SU-DHL-6 (cell line): ENCODE results near the gene NOS1AP.

Experiments
- EZH2phosphoT487 ChIP-seq: fragments of 200-600 bp; sonication (generic), shearing (Covaris generic); conservative IDR thresholded peaks from 2 replicates; pipeline ENCODE4 v1.6.1; 2018; ENCODE audit warnings: mild to moderate bottlenecking, antibody characterized with exemption, low read length, moderate library complexity, mixed read lengths
- TF ChIP-seq, protein P1 (sequence below): fragments of 200-600 bp; sonication (generic); IDR thresholded peaks from one replicate; pipeline ENCODE4 v1.5.1; 2017; ENCODE audit warnings: antibody characterized with exemption, mild to moderate bottlenecking, low read length, moderate library complexity; ENCODE audit not compliant: insufficient read depth, poor library complexity, severe bottlenecking

DNA sequence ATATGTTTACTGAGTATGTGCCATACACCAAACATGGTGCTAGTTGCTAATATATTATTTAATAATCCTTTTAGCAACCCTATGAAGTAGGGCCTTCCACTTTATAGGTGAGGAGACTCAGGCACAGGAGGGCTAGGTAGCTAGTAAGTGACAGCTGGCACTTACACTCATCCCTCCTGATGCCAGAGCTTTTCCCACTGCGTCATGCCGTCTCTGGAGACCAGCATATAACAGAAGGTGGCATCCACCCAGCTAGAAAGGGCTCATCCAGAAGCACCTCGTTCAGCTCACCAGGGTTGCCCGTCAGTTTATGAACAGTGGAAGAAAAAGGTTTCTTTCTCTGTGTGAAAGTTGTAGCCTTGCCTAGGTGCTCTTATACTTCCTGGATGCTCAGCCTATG, 108.9 kb downstream of the NOS1AP start:
- TF ChIP-seq, protein P1, sequence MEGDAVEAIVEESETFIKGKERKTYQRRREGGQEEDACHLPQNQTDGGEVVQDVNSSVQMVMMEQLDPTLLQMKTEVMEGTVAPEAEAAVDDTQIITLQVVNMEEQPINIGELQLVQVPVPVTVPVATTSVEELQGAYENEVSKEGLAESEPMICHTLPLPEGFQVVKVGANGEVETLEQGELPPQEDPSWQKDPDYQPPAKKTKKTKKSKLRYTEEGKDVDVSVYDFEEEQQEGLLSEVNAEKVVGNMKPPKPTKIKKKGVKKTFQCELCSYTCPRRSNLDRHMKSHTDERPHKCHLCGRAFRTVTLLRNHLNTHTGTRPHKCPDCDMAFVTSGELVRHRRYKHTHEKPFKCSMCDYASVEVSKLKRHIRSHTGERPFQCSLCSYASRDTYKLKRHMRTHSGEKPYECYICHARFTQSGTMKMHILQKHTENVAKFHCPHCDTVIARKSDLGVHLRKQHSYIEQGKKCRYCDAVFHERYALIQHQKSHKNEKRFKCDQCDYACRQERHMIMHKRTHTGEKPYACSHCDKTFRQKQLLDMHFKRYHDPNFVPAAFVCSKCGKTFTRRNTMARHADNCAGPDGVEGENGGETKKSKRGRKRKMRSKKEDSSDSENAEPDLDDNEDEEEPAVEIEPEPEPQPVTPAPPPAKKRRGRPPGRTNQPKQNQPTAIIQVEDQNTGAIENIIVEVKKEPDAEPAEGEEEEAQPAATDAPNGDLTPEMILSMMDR = no peak
- TF ChIP-seq EZH2phosphoT487 = no peak
